Fibroblast of skin of back (primary cell): ENCODE data around the gene TNIK.
A peak's percentile ranks its signal among the peaks of the same experiment; 100 is the strongest.

Experiments
- DNase-seq: peaks from one replicate; pipeline ENCODE4 v3.0.0-alpha.2; 2013

Gene TNIK

DNA sequence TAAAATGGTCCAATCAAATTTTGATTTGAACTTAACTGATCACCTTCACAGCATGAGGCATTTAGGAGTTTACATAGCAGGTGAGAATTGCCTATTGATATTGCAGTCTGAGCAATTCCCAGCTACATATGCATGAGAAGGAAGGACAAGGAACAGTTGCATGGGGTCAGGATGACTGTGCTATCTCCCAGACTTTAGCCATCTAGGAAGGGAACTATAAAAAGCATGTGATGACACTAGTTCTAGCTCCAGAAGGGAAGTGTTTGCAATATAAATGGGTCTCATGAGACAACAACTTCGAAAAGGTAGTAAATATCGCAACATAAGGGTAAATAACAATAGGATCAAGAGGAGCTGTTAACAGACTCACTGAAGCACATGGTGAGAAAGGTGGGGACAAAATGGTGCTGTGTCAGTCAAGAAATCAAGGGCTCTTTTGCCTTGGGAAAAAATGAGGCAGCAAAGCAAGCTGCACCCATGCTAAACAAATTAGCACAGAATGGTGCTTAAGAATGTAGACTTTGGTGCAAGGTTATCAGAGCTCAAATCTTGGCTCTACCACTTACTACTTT, 343.3 kb downstream of the TNIK start:
- DNase-seq, result no peak

DNA sequence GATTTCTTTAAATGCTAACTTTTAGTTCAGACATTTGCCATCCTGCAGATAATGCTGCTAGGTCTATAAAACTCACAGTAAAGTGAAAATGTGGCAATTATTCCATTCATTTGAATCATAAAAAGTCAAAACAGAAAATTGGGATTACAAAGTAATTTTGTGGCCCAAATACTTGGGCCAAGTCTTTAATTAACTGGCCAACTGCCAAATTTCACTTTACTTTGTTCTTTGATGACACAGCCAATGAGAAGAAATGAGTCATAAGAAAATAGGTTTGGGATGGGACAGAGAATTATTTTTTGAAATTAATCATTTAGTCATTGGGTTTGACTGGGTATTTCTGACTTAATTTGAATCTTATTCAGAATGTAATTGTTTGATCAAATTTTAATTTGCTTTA, 343.8 kb downstream of the TNIK start:
- peak; percentile 20 for DNase-seq

DNA sequence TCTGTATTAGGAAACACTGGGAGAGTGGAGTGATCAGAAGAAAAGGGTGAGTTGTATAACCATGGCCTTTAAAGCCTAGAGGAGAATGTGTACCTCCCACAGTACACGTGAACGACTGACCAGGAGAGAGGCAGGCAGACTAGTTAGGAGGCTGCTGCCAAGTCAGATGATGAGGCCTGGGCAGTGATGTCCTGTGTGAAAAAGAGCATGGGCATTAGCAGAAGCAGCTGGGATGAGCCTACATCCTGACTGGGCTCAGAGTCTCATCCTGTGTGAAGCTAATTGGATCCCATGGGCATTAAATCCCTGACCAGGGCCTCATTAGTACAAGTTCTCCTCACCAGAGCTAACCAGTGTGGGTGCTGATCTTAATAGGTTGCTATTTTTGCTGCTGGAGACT, 344.5 kb downstream of the TNIK start:
- no peak for DNase-seq

DNA sequence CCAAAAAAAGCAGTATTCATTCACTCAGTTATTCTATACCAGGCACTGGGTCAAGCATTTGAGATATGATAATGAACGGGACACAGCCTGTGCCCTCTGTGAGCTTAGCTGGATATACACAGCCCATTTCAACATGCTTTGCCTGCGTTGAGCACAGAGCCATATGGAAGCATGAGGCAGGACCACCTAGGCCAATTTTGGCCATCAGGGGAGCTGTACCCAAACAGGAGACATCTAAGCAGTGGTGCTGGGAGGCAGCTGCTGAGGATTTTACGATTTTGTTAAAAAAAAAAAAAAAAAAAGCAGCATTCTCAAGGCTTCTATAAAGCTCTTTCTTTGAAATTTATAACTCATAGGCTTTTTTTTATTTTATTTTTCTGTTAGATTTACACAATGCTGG, 346.5 kb downstream of the TNIK start:
- DNase-seq, result no peak

DNA sequence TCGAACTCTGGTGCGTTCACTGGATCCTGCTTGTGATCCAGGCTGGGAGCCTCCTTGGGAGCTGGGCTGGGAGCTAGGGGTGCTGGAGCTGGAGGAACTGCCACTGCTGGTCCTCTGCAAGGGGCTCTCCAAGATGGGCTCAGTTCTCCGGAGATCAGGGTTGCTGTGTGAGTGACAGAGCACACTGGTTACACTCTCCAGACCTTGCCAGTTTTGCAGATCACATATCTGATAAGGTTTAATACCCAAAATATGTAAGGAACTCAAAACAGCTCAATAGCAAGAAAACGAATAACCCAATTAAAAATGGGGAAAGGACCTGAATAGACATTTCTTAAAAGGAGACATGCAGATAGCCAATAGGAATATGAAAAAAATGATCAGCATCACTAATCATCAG, 349.5 kb downstream of the TNIK start:
- DNase-seq, result no peak

DNA sequence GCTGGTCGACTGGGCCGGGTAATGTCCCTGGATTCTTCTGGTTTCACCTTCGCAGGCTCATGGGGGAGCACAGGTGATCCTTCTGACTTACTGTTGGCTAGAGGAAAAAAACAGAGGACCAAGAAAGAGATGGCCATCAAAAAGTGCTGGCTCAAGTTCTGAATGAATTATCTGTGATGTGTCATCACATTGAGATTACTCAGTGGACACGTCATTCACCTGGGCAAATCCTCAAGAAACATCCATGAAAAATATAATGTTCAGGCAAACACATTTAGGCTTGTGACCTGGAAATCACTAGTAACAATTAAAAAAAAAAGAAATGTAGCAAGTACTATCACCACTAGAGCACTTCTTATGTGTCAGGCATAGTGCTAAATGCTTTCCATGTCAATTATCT, 352.1 kb downstream of the TNIK start:
- no peak for DNase-seq

DNA sequence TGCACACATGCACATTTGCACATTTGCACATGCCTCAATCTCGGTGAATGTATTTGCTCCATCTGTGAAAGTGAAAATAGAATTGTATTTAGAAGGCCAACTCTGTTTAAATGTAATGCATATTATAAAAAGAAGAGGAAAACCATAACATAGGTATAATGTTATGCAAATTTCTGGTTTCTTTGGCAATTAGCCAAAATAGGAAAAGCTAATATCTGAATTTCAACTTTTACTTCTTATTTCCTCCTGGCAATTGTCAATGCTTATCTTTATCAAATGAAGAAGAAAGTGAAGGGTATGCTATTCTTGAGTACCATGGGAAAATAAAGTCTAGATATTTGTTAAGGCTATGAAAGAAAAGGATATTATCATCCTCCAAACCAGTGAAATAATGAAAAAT, 357.0 kb downstream of the TNIK start:
- DNase-seq, result no peak

DNA sequence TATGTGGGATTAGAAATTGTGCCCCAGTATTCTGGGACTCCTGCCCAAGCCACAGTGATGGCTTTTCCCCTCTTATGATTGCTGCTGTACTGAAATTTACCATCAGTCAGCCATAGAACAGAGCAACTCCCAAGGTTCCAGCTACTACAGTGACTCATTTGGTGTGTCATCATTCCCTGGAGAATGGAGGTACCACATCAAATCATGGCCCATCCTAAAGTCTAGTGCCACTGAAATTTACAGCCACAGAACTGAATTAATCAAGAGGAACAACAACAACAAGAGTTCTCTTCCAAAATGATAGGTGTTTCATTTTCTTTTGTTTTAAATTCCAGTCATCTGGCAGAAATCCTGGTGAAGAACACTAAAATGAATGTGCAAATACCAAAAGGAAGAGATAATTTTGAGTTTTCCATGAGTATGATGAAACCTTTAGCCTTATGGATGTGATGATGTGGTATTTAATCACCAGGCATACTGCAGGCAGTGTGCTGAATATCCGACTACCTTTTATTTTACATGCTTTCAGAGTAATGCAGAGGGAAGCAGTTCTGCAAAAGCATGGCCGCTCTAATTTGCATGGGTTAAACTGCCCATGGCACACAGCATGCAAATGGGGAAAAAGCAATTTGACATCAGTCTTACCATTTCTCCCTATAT, 358.1 kb downstream of the TNIK start:
- peak; percentile 77 for DNase-seq

DNA sequence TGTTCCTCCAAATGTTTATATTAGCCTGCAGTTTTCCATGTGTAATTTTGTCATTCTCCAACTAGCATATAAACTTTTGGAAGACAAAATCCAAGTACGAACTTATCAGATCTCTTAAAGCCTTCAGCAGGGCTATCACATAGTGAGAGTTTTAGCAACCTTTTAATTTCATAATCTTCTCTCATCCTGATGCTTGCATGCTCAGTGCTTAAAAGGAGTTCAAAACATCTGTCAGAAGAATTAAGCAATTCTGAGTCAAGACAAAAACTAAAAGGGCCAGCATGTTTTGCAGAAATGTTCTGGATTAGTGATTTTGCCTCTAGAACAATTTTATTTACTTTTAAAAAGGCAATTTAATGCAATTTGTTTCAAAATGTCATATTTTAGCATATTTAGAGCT, 360.3 kb downstream of the TNIK start:
- no peak for DNase-seq

DNA sequence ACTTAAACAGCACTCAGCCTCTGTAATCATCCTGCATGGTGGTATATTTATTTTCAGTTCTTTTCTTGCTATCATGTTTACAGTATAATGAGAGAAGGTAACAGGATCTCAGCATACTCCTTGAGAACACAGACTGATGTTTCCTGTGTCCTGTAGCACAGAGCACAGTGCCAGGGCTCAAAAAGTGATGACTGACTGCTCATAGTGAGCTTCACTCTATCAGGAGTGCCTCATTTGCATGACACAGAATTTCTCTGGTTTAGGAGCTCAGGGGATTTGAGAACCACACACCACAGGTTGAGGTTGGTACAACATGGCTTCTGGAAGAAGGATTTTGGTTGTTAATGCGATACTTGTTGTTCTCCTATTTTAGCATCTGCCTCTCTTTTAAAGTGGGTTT, 365.1 kb downstream of the TNIK start:
- DNase-seq, result no peak

DNA sequence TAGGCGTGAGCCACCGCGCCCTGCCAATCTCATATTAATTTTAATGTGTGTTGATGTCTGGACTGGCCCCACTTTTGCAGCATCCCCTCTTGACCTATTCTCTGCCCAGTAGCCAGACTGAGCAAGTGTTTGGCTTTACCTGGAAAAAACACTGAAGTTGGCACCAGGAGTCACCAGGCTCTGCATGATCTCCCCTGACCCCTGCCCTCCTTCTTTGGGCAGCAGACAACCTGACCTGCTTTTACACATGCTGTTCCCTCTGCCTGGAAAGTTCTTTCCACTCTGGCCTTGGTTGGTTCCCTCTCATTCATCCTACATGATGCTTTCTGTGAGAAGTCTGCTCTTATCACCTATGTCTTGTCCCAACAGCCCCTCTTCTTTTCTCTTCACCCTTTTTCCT, 365.8 kb downstream of the TNIK start:
- DNase-seq, result no peak

DNA sequence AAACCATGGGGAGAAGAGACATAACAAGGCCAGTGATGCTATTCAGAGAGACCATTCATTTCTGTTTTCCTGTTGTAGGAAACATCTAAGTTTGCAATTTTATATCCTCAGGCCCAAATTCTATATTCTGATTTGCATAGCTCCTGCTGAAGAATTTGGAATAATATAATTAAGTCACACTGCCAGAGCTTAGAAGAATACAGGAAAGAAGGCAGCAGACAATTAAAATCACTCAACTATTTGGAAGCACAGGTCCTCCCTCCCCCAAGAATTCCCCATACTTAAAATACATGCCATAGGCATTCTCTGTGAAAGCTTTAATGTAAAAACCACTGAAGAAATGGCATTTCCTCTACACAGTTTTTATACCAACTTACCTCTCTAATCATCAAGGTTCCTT, 366.7 kb downstream of the TNIK start:
- no peak for DNase-seq

DNA sequence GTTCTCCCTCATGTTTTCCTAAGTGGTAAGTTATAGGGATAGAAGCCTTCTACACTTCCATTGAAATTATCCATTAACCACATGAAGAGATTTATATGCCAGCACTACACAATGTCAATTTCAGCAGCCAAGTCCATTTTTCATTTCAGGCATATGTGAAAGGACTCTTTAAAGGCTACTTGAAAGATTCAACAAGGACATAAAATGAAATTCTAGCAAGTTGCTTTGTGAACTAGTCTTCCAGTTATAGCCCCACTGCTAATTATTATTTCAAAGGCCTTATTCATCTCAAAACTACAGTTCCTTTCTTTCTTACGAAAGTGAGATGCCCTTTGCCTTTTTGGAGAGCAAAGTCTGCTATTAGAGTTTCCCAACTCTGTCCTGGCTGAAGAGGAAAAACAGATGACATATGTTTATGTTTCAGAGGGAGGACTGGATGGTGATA, 367.7 kb downstream of the TNIK start:
- no peak for DNase-seq

DNA sequence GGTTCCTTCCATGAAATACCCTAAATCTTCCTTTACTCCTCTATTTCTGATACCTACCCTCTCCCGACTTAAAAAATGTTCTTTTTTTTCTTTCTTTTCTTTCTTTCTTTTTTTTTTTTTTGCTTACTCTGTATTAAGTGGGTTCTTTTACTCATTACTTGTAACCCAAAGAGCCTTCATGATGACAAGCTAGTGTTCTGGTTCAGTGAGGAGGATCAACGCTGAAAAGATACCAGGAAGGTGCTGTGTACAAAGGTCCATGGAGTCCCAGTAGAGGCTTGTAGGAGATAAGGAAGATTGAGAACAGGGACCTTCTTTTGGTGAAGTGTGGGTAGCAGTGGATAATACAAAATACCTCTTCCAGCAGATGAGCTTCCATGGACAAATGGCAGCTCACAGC, 369.9 kb downstream of the TNIK start:
- no peak for DNase-seq

DNA sequence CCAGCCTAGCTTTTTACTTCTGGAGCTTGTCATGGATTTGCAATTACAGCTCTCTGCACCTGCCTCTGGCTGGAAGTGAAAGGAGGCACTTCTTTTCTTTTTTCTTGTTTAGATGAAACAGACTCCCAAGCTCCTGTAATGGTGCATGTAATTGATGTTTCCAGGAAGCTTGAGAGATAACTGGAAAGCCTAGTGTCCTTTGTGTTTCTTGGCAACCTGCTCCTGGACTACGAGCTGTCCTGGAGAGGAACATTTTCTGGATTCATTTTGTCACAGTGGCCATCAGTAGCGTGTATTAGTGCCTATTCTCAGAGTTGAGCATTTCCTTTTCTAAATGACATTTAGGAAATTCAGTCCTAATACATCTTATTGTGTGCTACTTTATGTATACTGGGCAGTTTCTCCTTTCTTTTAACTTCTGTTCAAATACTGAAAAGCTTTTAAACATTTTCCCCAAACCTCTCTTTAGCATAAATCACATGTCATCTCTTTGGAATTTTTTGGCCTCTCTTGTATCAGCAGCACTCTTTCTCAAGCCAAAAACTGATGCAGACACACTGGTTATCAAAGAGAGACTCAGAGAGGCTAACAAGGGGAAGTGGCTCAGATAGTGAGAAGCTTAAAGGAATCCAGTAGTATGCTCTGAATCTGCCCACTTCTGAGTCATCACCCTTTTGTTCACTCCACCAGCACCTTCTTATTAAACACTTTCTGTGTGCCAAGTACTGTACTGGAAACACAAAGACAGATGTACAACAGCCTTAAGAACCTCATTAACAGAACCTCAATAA, 371.0 kb downstream of the TNIK start:
- DNase-seq, result peak; percentile 92

DNA sequence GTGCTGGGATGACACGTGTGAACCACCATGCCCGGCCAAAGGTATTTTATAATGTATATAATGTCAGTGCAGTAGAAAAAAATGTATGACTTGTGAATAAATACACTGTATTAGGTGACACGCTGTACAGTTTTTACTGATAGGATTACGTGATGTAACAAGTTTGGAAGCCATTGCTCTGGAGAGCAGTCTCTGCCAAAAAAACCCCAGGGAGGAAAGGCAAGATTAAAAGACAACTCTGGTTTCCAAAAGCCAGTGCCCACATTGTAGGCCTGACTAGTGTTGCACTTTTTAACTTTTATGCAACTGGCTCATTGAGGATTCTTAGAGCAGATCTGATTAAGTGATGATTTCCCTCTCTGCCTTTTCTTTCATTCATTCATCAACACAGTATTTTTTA, 371.7 kb downstream of the TNIK start:
- DNase-seq, result peak; percentile 11

DNA sequence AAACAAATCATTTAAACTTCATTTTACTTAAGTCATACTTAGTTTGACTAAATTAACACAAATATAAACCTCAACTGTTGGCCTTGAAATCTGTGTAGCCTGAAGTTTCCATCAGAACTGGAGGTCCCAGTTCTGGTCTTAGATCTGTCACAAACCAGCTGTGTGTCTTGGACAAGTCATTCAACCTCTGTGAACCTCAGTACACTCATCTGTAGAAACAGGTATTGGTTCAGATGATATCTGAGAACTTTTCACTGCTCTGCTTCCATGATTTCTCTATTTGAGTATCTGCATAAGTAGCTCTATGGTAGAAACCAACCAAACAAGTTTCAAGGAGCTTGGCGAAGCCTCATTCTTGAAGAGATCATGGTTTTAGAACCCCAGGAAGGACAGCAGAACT, 373.3 kb downstream of the TNIK start:
- DNase-seq, result no peak

DNA sequence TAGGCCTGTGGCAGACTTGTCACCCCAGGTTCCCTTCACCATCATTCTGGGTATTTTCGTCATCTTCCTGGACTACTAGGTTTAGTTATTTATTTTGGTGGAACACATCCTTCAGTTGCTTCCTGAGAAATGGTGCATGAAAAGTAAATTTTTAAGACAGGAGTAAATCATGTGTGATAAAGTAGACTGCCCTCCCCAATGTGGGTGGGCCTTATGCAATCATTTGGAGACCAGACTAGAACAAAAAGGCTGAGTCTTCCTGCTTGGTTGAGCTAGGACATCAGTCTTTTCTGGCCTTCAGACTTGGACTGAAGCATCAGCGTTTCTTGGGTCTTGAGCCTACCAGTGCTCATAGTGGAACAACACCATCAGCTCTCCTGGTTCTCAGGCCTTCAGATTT, 382.9 kb downstream of the TNIK start:
- no peak for DNase-seq

DNA sequence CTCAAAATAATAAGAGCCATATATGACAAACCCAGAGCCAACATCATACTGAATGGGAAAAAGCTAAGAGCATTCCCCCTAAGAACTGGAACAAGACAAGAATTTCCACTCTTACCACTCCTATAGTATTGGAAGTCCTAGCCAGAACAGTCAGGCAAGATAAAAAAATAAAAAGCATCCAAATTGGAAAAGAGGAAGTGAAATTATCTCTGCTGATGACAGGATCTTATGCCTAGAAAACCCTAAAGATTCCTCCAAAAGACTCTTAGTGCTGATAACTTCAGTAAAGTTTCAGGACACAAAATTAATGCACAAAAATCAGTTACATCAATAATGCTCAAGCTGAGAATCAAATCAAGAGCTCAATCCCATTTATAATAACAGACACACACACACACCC, 387.8 kb downstream of the TNIK start:
- DNase-seq, result no peak

DNA sequence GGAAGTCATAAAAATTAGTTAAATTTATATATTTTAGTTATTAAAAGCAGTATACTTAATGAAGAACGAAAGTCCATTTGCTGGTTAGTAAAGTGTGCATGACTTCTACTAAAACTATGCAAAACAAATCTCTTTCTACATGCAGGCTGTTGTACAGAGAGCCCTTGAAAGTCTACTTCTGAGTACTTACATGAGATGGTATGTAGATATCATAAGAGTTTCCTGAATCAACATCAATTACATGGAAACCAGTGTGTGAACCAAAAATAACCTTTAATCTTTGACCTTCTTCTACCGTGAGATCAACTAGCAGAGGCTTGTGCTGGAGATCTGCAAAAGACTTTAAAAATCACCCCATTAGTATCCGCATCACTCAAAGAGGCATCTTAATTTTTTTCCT, 391.5 kb downstream of the TNIK start:
- no peak for DNase-seq

DNA sequence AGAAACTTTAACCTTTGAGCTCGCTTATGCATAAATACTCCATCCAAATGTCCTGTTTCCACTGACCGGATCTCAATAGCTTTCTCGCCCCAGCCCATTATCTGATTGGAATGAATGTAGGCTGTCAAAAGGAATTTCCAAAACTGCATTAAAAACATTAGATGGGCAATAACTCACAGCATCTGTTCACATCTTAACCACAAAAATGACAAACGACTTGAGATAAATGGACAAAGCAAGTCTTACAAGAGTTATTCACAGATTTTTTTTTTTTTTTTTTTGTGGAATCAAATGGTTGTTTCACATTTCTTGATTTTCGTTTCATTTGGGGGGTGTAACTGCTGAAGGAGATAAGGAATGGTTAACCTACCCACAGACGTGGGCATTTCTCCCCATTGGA, 394.0 kb downstream of the TNIK start:
- DNase-seq, result no peak

DNA sequence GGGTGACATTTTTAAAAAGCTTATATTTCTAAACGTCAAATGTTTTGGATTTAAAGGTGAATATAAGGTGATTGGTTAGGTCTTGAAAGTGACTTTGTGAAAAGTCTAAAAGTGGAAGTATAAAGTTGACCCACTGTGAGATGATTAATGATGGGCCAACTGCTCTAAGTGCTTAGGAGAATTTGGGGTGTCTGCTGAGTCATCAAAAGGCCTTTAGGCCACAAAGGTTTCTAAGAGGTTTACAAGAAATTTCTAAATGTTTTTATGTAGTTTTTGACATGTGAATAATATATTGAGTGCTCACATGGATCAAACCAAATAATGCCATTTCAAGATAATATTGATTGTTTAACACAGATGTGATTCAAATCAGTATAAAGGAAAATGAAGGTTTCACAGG, 394.5 kb downstream of the TNIK start:
- no peak for DNase-seq

DNA sequence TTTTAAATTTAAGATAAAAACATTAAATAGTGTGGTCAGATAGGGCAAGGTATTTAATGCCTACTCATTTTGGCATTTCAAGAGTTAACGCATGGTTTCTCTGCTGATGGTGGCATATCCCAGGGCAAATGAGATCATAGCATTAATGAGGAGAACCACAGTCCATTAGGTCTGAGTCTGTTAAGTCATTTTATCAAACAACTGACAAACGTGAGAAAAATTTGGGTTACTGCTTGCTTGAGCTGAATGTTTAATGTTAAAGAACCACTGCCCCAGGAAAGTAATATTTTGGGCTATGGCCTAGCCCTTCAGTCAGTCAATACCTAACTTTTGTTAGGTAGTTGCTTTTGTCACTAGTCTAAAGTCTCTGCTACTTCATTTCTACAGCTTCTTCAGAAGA, 395.7 kb downstream of the TNIK start:
- DNase-seq, result no peak

DNA sequence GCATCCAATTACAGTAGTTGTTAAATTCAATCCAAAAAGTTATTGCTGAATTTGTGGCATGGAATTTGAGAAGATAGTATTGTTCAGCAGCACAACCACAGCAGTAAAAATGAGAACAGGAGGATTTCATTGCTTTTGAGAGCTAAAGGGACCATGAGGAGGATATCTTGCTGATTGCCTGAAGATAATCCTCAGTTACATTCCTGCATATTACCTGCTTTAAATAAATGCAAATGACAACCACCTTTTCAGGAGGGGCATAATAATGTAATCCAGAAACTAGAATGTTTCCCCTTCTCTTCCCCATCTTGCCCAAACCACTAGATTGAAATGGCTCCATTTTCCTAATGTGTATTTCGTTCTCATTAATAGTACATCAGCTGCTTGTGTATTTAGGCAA, 398.5 kb downstream of the TNIK start:
- DNase-seq, result no peak
